Activated CD8-positive, alpha-beta T cell treated with anti-CD3 and anti-CD28 coated beads, Interleukin-2, amount 10 ng/mL, durations not matched to agents 7 days and 5 days (primary cell): ENCODE results near the gene KRTAP13-3. TPM values are rescaled to one million over a fixed set of nuclear protein-coding genes. Genes with fewer than 3 reads are reported as not detected.

ENCODE experiments used
- ATAC-seq: fragments of 150-1000 bp; cut with Tn5 transposase; one replicate; pipeline ENCODE4 v1.10.0; 2021; ENCODE audit warnings: moderate library complexity
- CTCF ChIA-PET: fragments of 350-600 bp; sonication (Branson Sonifier 250); formaldehyde crosslinking; loops from one replicate; lab custom pipeline; 2021; ENCODE audit warnings: antibody characterized with exemption; lab: Charles Lee
- POLR2A ChIA-PET: fragments of 350-600 bp; sonication (Branson Sonifier 250); formaldehyde crosslinking; loops from one replicate; lab custom pipeline; 2021; ENCODE audit warnings: antibody characterized with exemption; lab: Charles Lee
- DNase-seq: peaks from one replicate; pipeline ENCODE4 v3.0.0-alpha.2; 2020
- H3K27ac Mint-ChIP-seq: one replicate; pipeline ENCODE4 v1.8.0; 2021; ENCODE audit warnings: mild to moderate bottlenecking, mixed read lengths
- H3K27me3 Mint-ChIP-seq: one replicate; pipeline ENCODE4 v1.8.0; 2021; ENCODE audit warnings: low read depth, mixed read lengths
- H3K36me3 Mint-ChIP-seq: one replicate; pipeline ENCODE4 v1.8.0; 2021; ENCODE audit warnings: low read depth, mixed read lengths
- H3K4me1 Mint-ChIP-seq: one replicate; pipeline ENCODE4 v1.8.0; 2021; ENCODE audit warnings: low read depth, mixed read lengths
- H3K4me3 Mint-ChIP-seq: one replicate; pipeline ENCODE4 v1.8.0; 2021; ENCODE audit warnings: mild to moderate bottlenecking, mixed read lengths
- H3K9me3 Mint-ChIP-seq: one replicate; pipeline ENCODE4 v1.8.0; 2022; ENCODE audit warnings: mixed read lengths; ENCODE audit not compliant: insufficient read depth
- total RNA-seq, 2 experiments: library from RNA; stranded (reverse); gene quantifications; one replicate each; pipeline ENCODE4 v1.2.3, GENCODE V29; 2021

The KRTAP13-3 gene, protein sequence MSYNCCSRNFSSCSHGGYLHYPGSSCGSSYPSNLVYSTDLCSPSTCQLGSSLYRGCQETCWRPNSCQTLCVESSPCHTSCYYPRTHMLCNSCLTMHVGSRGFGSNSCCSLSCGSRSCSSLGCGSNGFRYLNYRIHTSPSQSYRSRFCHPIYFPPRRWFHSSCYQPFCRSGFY
- total RNA-seq: not detected

DNA sequence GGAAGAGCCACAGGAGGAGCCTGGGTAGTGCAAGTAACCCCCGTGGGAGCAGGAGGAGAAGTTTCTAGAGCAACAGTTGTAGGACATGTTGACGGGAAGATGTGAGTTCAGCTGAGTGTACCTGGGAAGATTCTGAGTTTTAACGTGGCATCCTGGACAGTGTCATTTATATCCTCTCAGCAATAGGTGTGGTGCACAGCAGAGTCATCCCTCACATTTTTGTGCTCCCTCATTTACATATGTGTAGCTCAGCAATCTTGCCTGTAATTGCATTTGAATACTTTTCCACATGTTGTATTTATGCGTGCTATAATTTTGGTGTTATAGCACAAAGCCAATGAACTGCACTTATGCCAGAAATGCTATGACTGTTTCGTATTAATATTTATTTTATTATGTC, at the start of gene KRTAP13-3:
TSS of gene KRTAP13-3 (minus strand) at position 101 of the 400 bp plus-strand sequence. CDS start at position 87, 14 bp downstream.
- Mint-ChIP-seq H3K27me3 (no peaks in the 10 kb centered on the region), H3K36me3 (no peaks in the 10 kb centered on the region), H3K9me3 (no peaks in the 10 kb centered on the region), H3K4me1 (no peaks in the 10 kb centered on the region), H3K27ac (no peak within 1 kb of the TSS), H3K4me3 (no peak within 1 kb of the TSS)
- ChIA-PET CTCF (no interaction called here), POLR2A (no interaction called here)
- no peak for ATAC-seq
- DNase-seq: no peak

DNA sequence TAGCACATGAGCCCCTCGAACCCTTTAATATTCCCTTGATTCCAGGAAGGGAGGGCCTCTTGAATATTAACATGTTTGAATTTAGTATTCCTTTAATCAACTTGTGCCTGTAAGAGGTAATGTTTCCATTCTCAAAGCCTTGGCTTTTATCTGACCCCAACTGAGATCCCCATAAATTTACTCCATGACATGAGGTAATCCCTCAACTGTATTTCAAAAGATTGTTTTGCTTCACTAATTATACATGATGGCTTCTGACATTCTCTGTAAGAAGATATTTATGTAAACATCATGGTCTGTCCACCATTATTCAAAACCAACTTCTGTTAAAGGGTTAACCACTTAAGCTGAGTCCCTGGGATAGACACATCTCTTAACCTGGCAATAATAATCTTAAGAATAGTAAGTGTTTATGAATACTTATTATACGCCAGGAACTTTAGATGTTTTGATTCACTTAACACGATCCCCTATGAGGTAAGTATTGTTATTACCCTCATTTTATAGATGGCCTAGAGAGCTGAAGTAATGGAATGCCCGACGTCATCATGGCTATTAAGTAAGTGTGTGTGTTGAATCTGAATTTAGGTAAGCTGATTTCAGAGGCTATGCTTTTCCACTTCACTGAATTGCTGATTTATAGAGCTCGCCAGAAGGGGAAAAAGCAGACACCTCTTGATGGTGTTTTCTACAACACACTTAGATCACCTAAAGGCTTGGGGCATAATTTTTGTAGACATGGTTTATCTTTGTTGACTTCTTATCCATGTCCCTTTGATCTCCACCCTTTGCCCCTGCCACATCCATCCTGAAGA, 43.4 kb upstream of the KRTAP13-3 start:
- DNase-seq: no peak
- no peaks in the 10 kb centered on the region for H3K4me1 Mint-ChIP-seq
- ChIA-PET POLR2A (no interaction called here), CTCF (interaction anchor here (0.6 kb wide), 1 partner anchor 601 kb away, joined by 3 read pairs; no protein-coding TSS in a partner anchor)
- H3K4me3 Mint-ChIP-seq: no peak overlapping the region
- ATAC-seq: no peak
- H3K27ac Mint-ChIP-seq: no peak overlapping the region
- H3K9me3 Mint-ChIP-seq: no peaks in the 10 kb centered on the region
- H3K36me3 Mint-ChIP-seq: no peaks in the 10 kb centered on the region
- no peaks in the 10 kb centered on the region for H3K27me3 Mint-ChIP-seq

DNA sequence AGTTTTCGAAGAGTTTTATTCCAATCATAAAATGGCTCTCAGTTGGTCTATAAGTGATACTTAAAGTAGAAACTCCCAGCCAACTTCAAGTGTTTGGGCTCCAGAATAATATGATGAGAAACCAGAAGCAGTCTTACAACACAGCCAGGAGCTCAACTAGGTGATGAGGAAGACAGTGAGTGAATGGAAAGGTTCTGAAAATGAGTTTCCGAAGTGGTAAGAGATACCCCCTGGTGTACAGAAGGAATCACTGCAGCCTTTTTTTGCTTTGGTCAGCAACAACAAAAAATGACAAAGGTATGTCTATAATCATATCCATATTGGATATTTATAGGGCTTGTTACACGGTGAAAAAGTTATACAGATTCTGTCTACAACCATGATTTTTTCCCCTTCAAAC, 38.0 kb upstream of the KRTAP13-3 start:
- Mint-ChIP-seq H3K4me1 (no peaks in the 10 kb centered on the region), H3K27me3 (no peaks in the 10 kb centered on the region), H3K36me3 (no peaks in the 10 kb centered on the region), H3K9me3 (no peaks in the 10 kb centered on the region), H3K27ac (no peak overlapping the region), H3K4me3 (no peak overlapping the region)
- ChIA-PET POLR2A (no interaction called here), CTCF (no interaction called here)
- ATAC-seq: no peak
- DNase-seq: no peak

DNA sequence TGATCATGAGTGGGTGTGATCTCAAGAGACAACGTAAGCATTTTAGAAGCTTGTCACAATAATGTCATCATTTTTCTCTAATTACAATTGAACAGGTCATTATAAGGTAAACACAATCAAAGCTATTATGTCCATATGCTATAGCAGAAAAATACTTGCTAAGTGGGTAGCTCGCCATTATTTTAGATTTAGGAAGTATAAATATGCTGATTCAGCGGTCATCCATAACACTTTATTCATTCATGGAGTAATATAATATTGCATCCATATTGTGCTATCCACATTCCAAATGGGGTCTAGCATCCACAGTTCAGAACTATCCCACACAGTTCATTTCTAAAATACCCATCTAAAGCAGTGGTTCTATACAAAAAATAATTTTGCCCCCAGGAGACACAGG, 22.8 kb upstream of the KRTAP13-3 start:
- ChIA-PET CTCF (no interaction called here), POLR2A (no interaction called here)
- no peak for DNase-seq
- Mint-ChIP-seq H3K27ac (no peak overlapping the region), H3K4me3 (no peak overlapping the region), H3K9me3 (no peaks in the 10 kb centered on the region), H3K27me3 (no peaks in the 10 kb centered on the region), H3K4me1 (peaks cover 5% of the 10 kb centered on the region), H3K36me3 (no peaks in the 10 kb centered on the region)
- no peak for ATAC-seq

DNA sequence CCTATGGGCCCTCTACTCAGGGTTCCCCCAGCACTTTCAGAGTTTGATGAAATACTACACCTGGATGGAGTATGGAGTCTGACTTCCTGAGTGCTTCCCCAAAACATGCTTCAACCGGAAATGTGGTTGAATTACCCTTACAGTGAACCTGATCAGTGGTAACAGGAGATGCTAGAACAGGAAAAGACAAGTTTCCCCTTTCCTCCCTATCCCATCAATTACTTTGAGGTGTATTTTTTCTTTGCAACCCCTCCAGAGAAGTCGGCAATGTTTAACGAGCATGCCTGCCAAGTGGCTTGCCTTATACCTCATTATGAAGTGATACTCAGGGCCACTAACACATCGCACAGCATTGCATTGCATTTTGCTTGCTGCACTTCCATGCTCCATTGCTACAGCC, 21.3 kb upstream of the KRTAP13-3 start:
- Mint-ChIP-seq H3K27me3 (no peaks in the 10 kb centered on the region), H3K36me3 (no peaks in the 10 kb centered on the region), H3K9me3 (no peaks in the 10 kb centered on the region), H3K4me1 (peaks cover 5% of the 10 kb centered on the region), H3K27ac (no peak overlapping the region), H3K4me3 (no peak overlapping the region)
- ChIA-PET CTCF (no interaction called here), POLR2A (no interaction called here)
- no peak for ATAC-seq
- DNase-seq: no peak

DNA sequence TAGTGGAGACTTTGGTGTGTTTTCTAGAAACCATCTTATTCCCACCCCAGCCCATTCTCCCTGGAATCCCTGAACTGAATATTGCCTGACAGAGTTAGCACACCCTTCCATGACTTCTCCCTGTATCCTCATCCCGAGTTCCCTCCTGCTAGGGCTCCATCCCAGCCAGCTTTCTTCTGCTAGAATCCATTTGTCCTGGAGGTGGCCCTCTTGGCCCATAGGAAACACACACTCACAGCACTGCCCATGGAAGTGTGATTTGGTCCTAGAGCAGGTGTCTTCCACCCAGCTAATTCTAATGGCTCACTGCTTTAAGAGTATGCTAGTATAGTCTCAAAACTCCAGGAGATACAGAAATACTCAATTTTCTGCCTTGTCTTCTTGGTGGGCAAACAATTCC, 18.5 kb upstream of the KRTAP13-3 start:
- CTCF ChIA-PET: no interaction called here
- H3K4me1 Mint-ChIP-seq: peaks cover 5% of the 10 kb centered on the region
- H3K27ac Mint-ChIP-seq: no peak overlapping the region
- no peaks in the 10 kb centered on the region for H3K9me3 Mint-ChIP-seq
- POLR2A ChIA-PET: no interaction called here
- no peak overlapping the region for H3K4me3 Mint-ChIP-seq
- no peaks in the 10 kb centered on the region for H3K27me3 Mint-ChIP-seq
- no peak for DNase-seq
- no peak for ATAC-seq
- no peaks in the 10 kb centered on the region for H3K36me3 Mint-ChIP-seq

DNA sequence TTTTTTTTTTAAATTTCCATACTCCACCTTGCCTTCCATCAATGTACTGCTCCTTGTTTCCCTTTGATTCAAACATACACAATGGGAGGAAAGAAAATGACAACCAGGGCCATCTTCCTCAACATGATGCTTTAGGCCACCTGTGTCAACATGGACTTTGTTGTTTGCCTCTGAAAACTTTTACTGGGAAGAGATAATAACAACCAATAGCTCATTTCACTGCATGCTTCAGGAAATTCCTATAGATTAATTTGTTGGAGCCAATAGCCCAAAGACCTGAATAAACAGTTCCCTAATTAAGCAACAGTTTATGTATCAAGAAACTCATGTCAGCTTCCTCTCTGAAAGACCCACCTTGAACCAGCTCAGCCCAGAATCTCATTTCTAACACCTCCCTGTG, 17.5 kb upstream of the KRTAP13-3 start:
- no peaks in the 10 kb centered on the region for H3K36me3 Mint-ChIP-seq
- no peak overlapping the region for H3K27ac Mint-ChIP-seq
- no peak for ATAC-seq
- no peaks in the 10 kb centered on the region for H3K27me3 Mint-ChIP-seq
- no peak for DNase-seq
- peaks cover 5% of the 10 kb centered on the region for H3K4me1 Mint-ChIP-seq
- ChIA-PET POLR2A (no interaction called here), CTCF (interaction anchor here (0.6 to 1.6 kb wide), 2 partner anchors 8 to 10 kb away, joined by 3 to 5 read pairs; no protein-coding TSS in a partner anchor)
- no peaks in the 10 kb centered on the region for H3K9me3 Mint-ChIP-seq
- H3K4me3 Mint-ChIP-seq: no peak overlapping the region

DNA sequence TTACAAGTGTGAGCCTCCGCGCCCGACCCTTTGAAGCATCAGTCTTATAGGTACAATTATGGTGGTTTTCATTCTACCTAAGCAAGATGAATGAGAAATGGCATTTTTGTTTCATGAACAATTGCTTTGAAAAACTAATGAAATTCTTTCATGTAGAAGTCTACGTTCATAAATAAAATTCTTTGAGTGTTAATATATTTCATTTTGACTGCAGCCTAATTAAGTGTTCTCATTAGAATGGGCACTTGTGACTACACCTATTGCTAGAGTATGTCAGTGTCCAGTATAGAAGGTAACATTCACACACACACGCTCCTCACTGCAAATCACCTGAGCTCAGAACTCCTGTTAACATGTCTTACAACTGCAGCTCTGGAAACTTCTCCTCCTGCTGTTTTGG, 14.2 kb upstream of the KRTAP13-3 start, which contains the start of gene KRTAP15-1:
TSS of gene KRTAP15-1 (plus strand) at position 301 of the 400 bp plus-strand sequence. CDS start at position 354, 53 bp downstream.
- DNase-seq (no peak), ATAC-seq (no peak)
- Mint-ChIP-seq H3K4me1 (no peaks in the 10 kb centered on the region), H3K9me3 (no peaks in the 10 kb centered on the region), H3K36me3 (no peaks in the 10 kb centered on the region), H3K27me3 (no peaks in the 10 kb centered on the region), H3K4me3 (no peak within 1 kb of the TSS), H3K27ac (no peak within 1 kb of the TSS)
- CTCF ChIA-PET: no interaction called here
- POLR2A ChIA-PET: no interaction called here

DNA sequence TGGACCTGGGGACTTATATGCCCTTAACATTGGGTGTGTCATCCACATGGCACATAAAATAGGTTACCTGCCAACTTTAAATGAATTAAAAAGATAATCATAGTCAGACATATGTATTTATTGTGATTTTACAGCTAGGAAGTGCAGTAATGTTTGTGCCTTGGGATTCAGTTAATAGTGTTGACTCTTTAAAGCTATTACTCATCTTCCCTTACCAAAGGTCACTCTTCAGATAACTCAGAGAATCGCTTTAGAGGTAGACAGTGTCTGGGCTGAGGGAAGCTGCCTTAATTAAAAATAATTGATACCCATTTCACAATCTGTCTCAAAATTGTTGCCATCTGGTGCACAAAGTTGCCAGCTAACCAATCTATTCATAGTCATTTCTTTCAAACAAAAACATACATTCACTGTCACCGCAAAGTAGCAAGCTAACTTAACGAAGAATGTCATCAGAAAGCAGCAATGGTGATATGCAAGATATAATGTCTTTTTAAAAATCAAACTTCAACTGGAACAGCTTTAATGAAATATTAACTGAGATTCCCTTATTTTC, 11.4 kb upstream of the KRTAP13-3 start:
- no peaks in the 10 kb centered on the region for H3K4me1 Mint-ChIP-seq
- ChIA-PET CTCF (interaction anchor here (0.7 kb wide), 1 partner anchor 29 kb away, joined by 3 read pairs; no protein-coding TSS in a partner anchor), POLR2A (no interaction called here)
- no peak overlapping the region for H3K27ac Mint-ChIP-seq
- no peaks in the 10 kb centered on the region for H3K36me3 Mint-ChIP-seq
- no peaks in the 10 kb centered on the region for H3K9me3 Mint-ChIP-seq
- H3K4me3 Mint-ChIP-seq: no peak overlapping the region
- no peak for ATAC-seq
- H3K27me3 Mint-ChIP-seq: no peaks in the 10 kb centered on the region
- no peak for DNase-seq

DNA sequence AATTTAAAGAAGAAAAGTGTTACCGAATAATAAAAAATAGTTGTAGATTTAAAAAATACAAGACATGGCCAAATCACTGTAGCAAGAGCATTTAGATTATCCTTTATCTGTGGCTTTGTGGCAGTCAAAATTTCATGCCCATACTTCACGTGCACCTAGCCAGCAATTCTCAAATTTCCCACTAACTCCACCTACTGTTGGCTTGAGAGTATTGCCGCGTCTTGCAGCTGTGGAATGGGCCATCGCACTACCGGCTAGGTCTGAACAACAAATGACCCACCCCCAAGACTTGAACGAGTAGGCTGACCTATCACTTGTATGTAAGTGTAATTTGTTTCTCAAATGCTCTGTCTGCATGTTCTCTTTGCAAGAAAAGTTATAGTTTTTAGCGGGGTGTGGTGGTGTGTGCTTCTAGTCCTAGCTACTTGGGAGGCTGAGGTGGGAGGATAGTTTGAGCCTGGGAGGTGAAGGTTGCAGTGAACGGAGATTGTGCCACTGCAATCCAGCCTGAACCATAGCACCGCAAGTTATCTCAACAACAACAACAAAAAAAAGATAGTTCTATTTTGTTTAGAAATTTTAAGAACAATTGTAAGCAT, 8.4 kb upstream of the KRTAP13-3 start:
- ATAC-seq (no peak), DNase-seq (peak; percentile 28)
- ChIA-PET CTCF (interaction anchor here (0.9 to 1.5 kb wide), 3 partner anchors 9 to 19 kb away, joined by 3 to 5 read pairs (median 4); no protein-coding TSS in a partner anchor), POLR2A (no interaction called here)
- Mint-ChIP-seq H3K27ac (no peak overlapping the region), H3K36me3 (no peaks in the 10 kb centered on the region), H3K9me3 (no peaks in the 10 kb centered on the region), H3K4me1 (no peaks in the 10 kb centered on the region), H3K27me3 (no peaks in the 10 kb centered on the region), H3K4me3 (no peak overlapping the region)

DNA sequence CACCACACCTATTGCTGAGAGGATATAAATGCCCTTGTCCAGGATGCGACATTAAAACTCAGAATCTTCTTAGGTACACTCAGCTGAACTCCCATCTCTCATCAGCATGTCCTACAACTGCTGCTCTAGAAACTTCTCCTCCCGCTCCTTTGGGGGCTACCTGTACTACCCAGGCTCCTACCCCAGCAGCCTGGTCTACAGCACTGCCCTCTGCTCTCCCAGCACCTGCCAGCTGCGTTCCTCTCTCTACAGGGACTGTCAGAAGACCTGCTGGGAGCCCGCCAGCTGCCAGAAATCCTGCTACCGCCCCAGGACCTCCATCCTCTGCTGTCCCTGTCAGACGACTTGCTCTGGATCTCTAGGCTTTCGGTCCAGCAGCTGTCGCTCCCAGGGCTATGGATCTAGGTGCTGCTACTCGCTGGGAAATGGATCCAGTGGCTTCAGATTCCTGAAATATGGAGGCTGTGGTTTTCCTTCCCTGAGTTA, 4.5 kb upstream of the KRTAP13-3 start, which contains the start of gene KRTAP13-4:
TSS of gene KRTAP13-4 (plus strand) at position 51 of the 486 bp plus-strand sequence. CDS start at position 107, 56 bp downstream.
- Mint-ChIP-seq H3K27me3 (no peaks in the 10 kb centered on the region), H3K4me1 (no peaks in the 10 kb centered on the region), H3K36me3 (no peaks in the 10 kb centered on the region), H3K4me3 (no peak within 1 kb of the TSS), H3K27ac (no peak within 1 kb of the TSS), H3K9me3 (no peaks in the 10 kb centered on the region)
- no peak for DNase-seq
- ChIA-PET POLR2A (no interaction called here), CTCF (no interaction called here)
- ATAC-seq: no peak
